ENCODE measurements around the gene RAB11FIP4. TPM values are rescaled to one million over a fixed set of nuclear protein-coding genes. Genes with fewer than 3 reads are reported as not detected.
A peak's percentile ranks its signal among the peaks of the same experiment; 100 is the strongest.

RAB11FIP4 gene
- total RNA-seq, 3 donors from 2014 or later (not counting 1 experiment from before 2014, with no cell fraction given): 81.4 to 121 (median 102) TPM

DNA sequence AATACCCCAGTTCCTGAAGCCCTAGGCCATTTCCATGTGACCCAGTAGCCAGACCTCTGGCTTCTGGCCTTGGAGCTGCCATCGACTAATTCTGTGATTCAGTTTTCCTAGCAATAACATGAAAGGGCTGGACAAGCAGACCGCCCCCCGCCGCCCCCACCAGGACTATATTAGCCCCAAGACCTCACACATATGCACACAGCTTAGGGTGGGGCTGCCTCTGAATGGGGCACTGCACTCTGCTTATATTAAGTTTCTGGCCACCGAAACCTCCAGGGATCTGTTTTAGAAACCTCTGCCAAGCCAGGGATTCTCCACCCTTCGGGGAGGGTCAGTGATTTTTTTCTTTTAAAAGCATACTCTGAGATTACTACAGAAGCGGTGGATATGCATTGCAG is 2.3 kb downstream of the RAB11FIP4 start:
- H3K27ac Mint-ChIP-seq: no peak overlapping the region
- DNase-seq (no peak), ATAC-seq (no peak)
- Histone ChIP-seq H3K9me3 (ENCODE audit: control insufficient read depth, insufficient read depth, low read length) (no peaks in the 10 kb centered on the region), H3K36me3 (ENCODE audit: control insufficient read depth, insufficient read depth, low read length) (no peaks in the 10 kb centered on the region), H3K4me3 (ENCODE audit: low read length) (no peak overlapping the region), H3K27ac (ENCODE audit: low read length) (no peak overlapping the region), H3K27me3 (ENCODE audit: control insufficient read depth, insufficient read depth, low read length) (peaks cover 25% of the 10 kb centered on the region), H3K4me1 (ENCODE audit: control insufficient read depth, insufficient read depth, low read length) (peaks cover 15% of the 10 kb centered on the region)
- 93% methylated on average over 7 of the region's 7 CpGs for WGBS (ENCODE audit: insufficient coverage)
- intact Hi-C loops (cut with micrococcal nuclease): no loop called here
- TF ChIP-seq, protein P1, sequence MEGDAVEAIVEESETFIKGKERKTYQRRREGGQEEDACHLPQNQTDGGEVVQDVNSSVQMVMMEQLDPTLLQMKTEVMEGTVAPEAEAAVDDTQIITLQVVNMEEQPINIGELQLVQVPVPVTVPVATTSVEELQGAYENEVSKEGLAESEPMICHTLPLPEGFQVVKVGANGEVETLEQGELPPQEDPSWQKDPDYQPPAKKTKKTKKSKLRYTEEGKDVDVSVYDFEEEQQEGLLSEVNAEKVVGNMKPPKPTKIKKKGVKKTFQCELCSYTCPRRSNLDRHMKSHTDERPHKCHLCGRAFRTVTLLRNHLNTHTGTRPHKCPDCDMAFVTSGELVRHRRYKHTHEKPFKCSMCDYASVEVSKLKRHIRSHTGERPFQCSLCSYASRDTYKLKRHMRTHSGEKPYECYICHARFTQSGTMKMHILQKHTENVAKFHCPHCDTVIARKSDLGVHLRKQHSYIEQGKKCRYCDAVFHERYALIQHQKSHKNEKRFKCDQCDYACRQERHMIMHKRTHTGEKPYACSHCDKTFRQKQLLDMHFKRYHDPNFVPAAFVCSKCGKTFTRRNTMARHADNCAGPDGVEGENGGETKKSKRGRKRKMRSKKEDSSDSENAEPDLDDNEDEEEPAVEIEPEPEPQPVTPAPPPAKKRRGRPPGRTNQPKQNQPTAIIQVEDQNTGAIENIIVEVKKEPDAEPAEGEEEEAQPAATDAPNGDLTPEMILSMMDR (IDR thresholded peaks at IDR 0.05): no peak
- H3K4me1 Mint-ChIP-seq: peaks cover 10 to 24% of the 10 kb centered on the region in 2 donors
- peaks cover 6% of the 10 kb centered on the region for H3K36me3 Mint-ChIP-seq
- peak overlapping the region; percentile 5 for H3K4me3 Mint-ChIP-seq
- H3K27me3 Mint-ChIP-seq (ENCODE audit: low read depth in 2 of 2): peaks cover 55 to 60% of the 10 kb centered on the region in 2 donors
- no peaks in the 10 kb centered on the region for H3K9me3 Mint-ChIP-seq

DNA sequence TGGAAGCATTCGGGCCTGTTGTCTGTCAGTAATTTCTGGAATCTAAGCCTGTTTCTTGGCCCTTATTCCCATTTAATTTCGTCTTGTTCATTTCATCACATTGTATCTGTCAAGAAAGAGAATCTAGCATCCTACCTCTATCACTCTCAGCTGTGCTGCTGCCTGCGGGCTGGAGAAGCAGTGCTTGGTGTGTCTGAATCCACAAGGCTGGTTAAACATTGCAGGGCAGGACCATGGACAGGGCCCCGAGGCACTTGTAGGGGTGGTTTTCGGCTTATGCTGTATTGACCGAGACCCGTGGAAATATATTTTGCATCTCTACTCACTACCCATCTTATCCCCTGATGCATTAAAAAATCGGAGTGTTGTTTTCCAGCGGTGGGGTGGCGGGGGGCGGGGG is 3.1 kb downstream of the RAB11FIP4 start:
- H3K9me3 Mint-ChIP-seq: no peaks in the 10 kb centered on the region
- peak overlapping the region; percentile 17 for H3K4me3 Mint-ChIP-seq
- Histone ChIP-seq H3K9me3 (ENCODE audit: control insufficient read depth, insufficient read depth, low read length) (no peaks in the 10 kb centered on the region), H3K27me3 (ENCODE audit: control insufficient read depth, insufficient read depth, low read length) (peaks cover 25% of the 10 kb centered on the region), H3K27ac (ENCODE audit: low read length) (no peak overlapping the region), H3K4me1 (ENCODE audit: control insufficient read depth, insufficient read depth, low read length) (peaks cover 11% of the 10 kb centered on the region), H3K36me3 (ENCODE audit: control insufficient read depth, insufficient read depth, low read length) (no peaks in the 10 kb centered on the region), H3K4me3 (ENCODE audit: low read length) (no peak overlapping the region)
- peak in 2 of 3 donors; percentile 41 to 56 for ATAC-seq
- intact Hi-C loops (cut with micrococcal nuclease): no loop called here
- TF ChIP-seq, protein P1 (IDR thresholded peaks at IDR 0.05): no peak
- H3K27me3 Mint-ChIP-seq (ENCODE audit: low read depth in 2 of 2): peaks cover 54 to 58% of the 10 kb centered on the region in 2 donors
- 38% methylated on average over 4 of the region's 11 CpGs for WGBS (ENCODE audit: insufficient coverage)
- DNase-seq: peak in 1 of 2 donors; percentile 56
- H3K36me3 Mint-ChIP-seq: peaks cover 6% of the 10 kb centered on the region
- H3K4me1 Mint-ChIP-seq: peaks cover 10 to 22% of the 10 kb centered on the region in 2 donors
- no peak overlapping the region for H3K27ac Mint-ChIP-seq

DNA sequence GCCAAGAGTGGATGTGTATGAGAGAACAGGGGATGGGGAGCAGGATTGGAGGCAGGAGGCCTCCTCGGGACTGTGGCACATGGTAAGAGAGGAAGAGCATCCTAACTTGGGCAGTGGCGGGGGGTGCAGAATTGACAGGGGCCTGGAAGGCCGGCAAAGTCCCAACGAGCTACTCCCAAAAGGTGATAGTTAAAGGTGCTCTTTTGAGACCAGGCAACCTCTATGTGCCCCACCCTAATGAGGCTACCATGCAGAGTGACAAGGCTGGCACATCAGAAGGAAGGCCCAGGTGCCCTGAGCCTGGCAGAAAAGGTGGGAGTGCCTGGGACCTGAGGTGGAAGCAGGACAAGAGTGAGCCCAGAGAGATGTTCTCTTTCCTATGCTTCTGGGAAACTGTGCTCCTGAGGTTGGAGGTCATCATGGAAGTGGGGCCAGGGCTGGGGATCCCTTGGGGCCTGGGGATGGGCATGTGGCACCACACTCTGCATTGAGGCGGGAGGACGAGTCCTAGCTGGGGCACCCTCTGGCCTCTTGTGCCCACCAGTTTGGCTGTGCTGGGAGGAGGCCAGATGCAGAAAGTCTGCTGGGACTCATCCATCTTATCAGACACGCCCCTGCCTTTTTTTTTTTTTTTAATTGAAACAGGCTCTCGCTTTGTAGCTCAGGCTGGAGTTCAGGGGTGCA is 5.9 kb downstream of the RAB11FIP4 start:
- Histone ChIP-seq H3K36me3 (ENCODE audit: control insufficient read depth, insufficient read depth, low read length) (no peaks in the 10 kb centered on the region), H3K4me3 (ENCODE audit: low read length) (no peak overlapping the region), H3K4me1 (ENCODE audit: control insufficient read depth, insufficient read depth, low read length) (peaks cover 1% of the 10 kb centered on the region), H3K9me3 (ENCODE audit: control insufficient read depth, insufficient read depth, low read length) (no peaks in the 10 kb centered on the region), H3K27ac (ENCODE audit: low read length) (no peak overlapping the region), H3K27me3 (ENCODE audit: control insufficient read depth, insufficient read depth, low read length) (peaks cover 6% of the 10 kb centered on the region)
- H3K27ac Mint-ChIP-seq: no peak overlapping the region
- intact Hi-C loops (cut with micrococcal nuclease): no loop called here
- DNase-seq: no peak
- WGBS (ENCODE audit: insufficient coverage): 83% methylated on average over 8 of the region's 8 CpGs
- peaks cover 3 to 7% of the 10 kb centered on the region in 2 donors for H3K4me1 Mint-ChIP-seq
- peaks cover 6% of the 10 kb centered on the region for H3K36me3 Mint-ChIP-seq
- ATAC-seq: no peak
- peaks cover 40 to 44% of the 10 kb centered on the region in 2 donors for H3K27me3 Mint-ChIP-seq (ENCODE audit: low read depth in 2 of 2)
- H3K9me3 Mint-ChIP-seq: no peaks in the 10 kb centered on the region
- no peak overlapping the region for H3K4me3 Mint-ChIP-seq
- TF ChIP-seq, protein P1 (IDR thresholded peaks at IDR 0.05): no peak

All from natural killer cell (primary cell).